Dermis microvascular lymphatic vessel endothelial cell (primary cell): Measurements from ENCODE around the gene GSTT2. TPM values are rescaled to one million over a fixed set of nuclear protein-coding genes. Genes with fewer than 3 reads are reported as not detected.
"Not testable (repeated sequence)": the region's sequence is repeated elsewhere in the genome, so short reads cannot be mapped to it uniquely, and the experiment has no call there.

Source experiments
- DNase-seq, 2 donors: peaks; one replicate each; pipeline versions ENCODE4 v3.0.0 to v3.0.0-alpha.2; 2010; ENCODE audit warnings: low read depth in 2 of 2
- total RNA-seq: library from RNA; depleted of rRNA; stranded (reverse); fragments of >200 nt; gene quantifications from 2 replicates; pipeline ENCODE4 v1.2.1, GENCODE V29; 2014

GSTT2 gene
- 0.13 and 1.1 TPM in 2 replicates for total RNA-seq

DNA sequence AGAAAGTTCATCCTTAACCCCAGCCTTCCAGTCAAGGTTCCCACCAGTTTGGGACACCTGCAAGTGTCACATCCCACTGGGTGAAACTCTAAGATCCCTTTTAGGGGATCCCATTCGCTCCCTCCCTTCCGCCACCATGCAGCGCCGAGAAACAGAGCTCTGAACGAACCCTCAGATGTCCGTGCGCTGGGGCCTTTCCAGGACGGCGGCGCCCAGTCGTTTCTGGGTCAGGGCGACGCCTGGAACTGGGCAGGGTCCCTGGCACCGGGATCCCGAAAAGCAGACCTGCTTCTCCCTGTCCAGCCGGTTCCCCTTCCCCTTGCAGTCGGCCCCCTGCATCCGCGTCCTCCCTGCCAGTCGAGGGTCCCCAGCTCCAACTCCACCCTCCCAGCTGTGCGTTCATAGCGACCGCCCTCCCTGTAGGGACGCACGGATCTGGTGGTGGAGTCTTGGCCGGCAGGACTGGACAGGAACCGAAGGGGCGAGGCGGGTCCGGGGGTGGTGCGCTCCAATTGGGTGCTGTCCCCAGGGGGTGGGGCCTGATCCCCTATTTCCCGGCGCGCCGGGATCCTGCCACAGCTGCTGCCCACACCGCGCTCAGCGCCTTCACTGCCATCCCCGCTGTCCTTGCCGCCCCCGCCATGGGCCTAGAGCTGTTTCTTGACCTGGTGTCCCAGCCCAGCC lies at the start of gene GSTT2:
TSS of gene GSTT2 (plus strand) at position 578 of the 684 bp plus-strand sequence.
- DNase-seq: not testable (repeated sequence)

DNA sequence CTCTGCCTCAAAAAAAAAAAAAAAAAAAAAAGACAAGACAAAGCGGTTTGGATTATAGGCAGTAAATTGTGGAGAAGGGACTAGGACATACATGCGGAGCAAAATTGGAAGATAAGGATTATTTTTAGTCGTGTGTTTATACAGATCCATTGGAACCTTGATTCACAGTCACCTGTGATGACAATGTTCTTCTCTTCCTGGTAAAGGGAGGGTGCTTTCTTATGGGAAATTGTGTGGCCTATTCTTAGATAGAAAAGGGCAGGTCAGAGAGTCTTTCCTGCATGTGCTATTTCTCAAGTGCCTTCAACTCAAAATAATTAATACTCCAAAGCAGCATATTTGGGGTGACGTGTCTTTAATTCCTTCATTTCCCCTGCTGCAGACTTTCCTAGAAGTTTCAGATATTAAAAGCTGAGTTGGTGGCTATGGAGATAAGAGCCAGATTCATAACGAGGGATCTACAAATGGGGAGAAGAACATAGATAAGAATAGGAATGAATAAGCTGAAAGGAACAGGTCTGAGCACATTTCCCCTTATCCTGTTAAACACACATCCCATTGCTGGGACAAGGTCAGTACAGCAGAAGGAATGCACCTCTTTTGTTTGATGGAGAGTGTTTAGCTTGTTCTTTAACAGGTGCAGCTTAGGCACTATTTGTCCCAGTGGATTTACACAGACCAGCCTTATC lies 41.5 kb upstream of the GSTT2 start:
- DNase-seq: peak in 1 of 2 donors; percentile 19

DNA sequence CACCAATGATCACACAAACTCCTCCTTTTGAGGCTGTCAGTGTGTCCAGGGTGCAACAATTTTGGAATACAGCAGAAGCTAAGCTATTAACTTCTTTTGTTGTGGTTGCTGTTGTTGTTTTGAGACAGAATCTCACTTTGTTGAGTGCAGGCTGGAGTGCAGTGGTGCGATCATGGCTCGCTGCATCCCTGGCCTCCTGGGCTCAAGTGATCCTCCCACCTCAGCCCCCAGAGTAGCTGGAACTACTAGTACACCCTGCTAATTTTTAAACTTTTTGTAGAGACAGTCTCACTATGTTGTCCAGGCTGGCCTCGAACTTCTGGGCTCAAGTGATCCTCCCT lies 40.9 kb upstream of the GSTT2 start:
- DNase-seq: no peak

DNA sequence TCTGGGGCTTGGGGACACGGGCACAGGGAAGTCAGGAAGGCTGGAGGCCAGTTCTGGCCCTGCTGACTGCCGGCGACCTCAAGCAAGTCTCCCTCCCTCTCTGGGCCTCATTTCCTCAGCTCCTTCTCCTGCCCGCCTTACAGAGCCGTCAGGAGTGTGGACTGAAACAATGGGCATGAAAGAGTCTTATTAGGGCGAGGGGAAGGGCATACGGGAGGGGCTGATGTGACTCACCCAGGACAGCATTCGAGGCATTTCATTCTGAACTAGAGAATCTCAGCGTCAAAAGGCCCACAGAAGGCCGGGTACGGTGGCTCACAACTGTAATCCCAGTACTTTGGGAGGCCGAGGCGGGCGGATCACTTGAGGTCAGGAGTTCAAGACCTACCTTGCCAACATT lies 39.8 kb upstream of the GSTT2 start:
- not testable (repeated sequence) for DNase-seq

DNA sequence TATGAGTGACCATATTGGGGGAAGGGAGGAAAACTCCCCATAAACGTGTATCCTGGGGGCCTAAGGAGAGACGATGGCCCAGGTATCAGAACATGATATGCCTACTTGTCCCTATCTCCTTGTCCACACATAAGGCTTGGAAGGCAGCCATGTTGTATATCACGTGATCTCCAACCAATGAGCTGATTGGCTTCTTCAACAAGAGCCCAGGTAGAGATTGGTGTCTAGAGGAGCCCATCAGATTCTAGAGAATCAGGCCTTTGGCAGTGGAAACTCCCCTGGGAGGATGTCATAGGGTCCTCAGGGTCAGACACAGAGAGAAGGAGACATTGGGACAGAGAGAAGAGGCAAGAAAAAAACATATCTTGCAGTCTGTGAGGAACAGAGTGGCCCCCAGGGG lies 32.5 kb upstream of the GSTT2 start:
- DNase-seq: not testable (repeated sequence)

DNA sequence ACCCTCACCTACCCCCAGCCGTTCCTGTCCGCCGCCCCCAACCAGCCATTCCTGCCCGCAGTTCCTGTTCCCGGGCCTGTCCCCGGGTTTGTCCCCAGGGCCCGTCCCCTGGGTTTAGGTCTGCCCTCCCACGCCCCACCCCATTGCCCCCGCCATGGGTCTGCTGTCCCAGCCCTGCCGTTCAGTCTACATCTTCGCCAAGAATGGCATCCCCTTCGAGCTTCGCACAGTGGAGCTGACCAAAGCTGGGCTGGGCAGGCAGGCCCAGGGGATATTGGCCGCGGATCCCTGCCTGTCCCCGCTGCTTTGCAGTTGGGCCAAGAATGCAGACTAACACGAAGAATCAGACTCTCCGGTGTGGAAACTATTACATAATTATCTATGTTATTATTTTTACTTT lies 30.2 kb upstream of the GSTT2 start:
- not testable (repeated sequence) for DNase-seq

DNA sequence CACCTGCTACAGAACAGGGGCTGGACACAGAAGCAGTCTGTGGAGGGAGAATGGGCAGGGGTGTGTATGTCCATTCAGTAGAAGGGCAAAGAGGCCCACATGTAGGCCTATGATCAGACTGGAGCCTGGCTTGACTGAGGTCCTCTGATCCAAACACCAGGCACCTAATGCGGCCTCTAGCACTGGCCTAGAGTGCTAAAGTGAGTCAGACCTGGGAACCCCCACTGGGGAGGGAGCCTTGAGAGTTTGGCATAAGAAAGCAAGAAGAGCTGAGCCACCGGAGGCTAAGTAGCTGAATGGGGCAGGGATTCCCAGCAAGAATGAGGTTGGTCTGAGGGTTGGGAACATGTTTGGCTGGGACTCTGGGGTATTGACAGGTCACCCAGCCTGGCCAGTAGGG lies 28.6 kb upstream of the GSTT2 start:
- DNase-seq: not testable (repeated sequence)

DNA sequence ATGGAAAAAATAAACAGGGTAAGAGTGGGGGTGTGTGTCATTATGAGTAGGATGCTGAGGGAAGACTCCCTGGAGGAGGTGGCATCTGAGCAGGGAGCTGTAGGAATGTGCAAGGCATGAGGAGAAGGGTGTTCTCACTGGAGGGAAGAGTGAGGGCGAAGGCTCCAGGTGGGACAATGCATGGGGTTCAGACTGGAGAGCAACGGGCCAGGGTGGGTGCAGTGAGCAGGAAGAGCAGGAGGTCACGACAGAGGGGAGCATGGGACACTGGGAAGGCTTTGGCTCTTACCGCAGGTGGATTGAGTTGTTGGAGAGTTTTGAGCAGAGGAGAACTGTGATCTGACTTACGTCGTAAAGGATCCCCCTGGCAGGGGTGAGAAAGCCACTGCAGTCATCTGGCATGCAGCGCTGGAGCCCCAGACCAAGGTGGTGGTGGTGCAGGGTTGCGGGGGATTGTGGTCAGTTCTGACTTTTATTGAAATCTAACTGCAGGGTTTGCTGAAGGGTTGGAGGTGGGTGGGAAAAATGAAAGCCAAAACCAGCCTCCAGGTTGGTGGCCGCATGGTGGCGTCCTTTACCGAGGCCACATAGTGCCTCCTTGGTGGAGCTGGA lies 27.0 kb upstream of the GSTT2 start:
- DNase-seq: not testable (repeated sequence)

DNA sequence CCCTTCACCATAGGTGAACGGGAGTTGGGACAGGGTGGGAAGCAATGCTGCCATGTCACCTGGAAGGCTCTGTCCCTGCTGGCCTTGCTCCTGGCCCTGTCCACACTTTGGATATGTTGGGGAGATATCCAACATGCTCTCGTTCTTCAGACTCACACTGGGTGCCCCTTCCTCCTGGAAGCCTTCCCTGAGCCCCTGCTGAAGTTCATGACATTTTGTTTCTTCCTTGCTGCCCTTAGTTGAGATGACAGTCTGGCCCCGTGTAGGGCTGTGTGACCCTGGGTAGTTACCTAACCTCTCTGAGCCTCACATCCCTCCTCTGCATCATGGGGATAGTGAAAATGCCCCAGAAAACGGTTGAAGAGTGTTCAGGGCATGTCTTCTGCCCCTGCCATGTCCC lies 26.4 kb upstream of the GSTT2 start:
- not testable (repeated sequence) for DNase-seq

DNA sequence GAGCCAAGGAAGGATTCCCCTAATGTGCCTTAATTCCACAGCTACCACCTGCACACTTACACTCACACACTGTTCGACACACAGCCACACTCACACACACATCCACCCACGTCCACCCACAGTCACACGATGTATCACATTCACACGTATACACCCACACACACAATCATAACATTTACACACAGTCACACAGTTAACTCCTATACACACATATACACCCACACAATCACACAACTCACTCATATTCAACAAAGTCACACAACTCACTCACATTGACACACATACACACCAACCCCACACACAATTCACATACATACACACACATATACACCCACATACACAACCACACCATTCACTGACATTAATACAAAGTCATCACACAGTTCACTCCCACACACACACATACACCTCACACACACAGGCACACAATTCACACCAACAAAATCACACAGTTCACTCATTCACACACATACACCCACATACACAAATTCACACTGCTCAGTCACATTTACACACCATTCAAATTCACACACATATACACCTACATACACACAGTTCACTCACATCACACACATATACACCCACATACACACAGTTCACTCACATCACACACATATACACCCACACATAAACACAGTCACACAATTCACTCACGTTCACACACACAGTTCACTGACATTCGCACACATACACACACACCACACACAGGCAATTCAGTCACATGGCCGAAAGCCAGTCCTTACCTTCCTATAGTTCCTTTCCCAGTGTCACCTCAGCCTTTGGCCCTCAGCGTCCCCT lies 25.5 kb upstream of the GSTT2 start:
- DNase-seq: not testable (repeated sequence)

DNA sequence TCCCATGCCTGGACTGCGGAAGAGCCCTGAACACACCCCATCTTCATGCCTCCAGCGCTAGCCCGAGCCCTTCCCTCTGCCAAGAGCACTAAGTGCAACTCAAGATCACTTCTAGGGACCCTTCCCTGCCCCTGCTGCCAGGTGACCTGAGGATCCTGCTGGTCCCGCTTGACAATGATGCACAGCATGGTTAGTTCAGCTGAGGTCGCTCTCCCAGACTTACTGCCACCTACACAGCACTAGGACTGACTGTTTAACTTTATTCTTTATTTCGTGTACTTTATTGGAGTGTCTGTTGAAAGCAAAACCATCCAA lies 25.0 kb upstream of the GSTT2 start:
- not testable (repeated sequence) for DNase-seq

DNA sequence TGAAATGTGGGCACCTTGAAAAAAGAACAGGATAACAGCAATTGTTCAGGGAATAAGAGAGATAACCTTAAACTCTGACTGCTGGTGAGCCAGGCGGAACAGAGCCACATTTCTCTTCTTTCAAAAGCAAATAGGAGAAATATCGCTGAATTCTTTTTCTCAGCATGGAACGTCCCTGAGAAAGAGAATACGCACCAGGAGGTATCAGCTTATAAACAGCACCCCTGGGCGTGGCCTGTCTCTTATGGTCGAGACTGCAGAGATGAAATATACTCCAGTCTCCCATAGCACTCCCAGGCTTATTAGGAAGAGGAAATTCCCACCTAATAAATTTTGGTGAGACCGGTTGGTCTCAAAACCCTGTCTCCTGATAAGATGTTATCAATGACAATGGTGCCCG lies 24.0 kb upstream of the GSTT2 start:
- DNase-seq: not testable (repeated sequence)

DNA sequence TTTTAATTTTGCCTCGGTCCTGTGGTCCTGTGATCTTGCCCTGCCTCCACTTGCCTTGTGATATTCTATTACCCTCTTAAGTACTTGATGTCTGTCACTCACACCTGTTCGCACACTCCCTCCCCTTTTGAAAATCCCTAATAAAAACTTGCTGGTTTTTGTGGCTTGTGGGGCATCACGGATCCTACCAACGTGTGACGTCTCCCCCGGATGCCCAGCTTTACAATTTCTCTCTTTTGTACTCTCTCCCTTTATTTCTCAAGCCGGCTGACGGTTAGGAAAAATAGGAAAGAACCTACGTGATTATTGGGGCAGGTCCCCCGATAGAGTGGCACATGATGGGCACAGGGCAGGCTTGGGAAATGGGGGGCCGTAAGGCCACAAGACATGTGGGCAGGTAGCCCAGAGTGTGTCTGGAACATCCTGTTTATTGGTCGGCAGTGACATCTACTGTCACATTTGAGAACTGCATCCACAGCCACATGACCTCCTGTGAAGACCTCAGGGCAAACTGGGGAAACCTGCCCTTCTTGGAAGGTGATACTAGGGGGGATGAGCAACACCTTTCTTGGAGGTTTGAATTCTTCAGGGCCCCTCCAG lies 23.5 kb upstream of the GSTT2 start:
- DNase-seq: peak; percentile 66 to 70

DNA sequence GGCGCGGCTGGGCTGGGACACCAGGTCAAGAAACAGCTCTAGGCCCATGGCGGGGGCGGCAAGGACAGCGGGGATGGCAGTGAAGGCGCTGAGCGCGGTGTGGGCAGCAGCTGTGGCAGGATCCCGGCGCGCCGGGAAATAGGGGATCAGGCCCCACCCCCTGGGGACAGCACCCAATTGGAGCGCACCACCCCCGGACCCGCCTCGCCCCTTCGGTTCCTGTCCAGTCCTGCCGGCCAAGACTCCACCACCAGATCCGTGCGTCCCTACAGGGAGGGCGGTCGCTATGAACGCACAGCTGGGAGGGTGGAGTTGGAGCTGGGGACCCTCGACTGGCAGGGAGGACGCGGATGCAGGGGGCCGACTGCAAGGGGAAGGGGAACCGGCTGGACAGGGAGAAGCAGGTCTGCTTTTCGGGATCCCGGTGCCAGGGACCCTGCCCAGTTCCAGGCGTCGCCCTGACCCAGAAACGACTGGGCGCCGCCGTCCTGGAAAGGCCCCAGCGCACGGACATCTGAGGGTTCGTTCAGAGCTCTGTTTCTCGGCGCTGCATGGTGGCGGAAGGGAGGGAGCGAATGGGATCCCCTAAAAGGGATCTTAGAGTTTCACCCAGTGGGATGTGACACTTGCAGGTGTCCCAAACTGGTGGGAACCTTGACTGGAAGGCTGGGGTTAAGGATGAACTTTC lies 18.7 kb upstream of the GSTT2 start, which contains the start of gene GSTT2B:
TSS of gene GSTT2B (minus strand) at position 112 of the 688 bp plus-strand sequence. CDS start at position 48, 64 bp downstream.
- not testable (repeated sequence) for DNase-seq

DNA sequence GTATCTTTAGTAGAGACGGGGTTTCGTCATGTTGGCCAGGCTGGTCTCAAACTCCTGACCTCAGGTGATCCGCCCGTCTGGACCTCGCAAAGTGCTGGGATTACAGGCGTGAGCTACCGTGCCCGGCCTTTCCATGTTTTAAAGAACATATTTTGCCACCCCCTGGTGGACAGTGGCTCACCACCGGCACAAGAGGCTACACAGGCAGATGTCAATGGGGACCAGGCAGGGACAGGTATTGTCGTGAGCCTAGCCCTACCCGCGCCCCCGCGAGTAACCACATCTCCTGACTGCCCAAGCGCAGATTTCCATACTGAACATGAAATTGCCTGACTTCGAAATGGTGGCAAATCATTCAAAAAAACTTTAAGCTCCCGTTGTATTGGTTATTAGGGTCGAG lies 13.8 kb upstream of the GSTT2 start:
- DNase-seq: not testable (repeated sequence)

DNA sequence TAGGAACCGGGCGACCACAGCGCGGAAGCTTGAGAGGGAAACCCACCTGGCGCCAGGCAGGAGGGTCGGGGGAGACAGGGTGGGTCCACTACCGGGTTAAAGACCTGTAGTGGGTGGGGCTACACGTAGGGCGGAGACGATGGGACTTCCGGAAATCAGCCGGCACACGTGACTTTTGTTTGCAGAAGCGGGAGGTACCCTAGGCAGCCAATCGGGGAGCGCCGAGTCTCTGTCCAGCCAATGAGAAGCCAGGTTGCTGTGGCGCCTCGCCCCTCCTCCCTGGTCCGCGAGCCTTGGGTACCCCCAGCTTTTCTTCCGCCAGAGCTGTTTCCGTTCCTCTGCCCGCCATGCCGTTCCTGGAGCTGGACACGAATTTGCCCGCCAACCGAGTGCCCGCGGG lies 13.4 kb upstream of the GSTT2 start, which contains the start of gene DDTL:
TSS of gene DDTL (plus strand) at position 321 of the 400 bp plus-strand sequence. CDS start at position 348, 27 bp downstream.
- DNase-seq: not testable (repeated sequence)

DNA sequence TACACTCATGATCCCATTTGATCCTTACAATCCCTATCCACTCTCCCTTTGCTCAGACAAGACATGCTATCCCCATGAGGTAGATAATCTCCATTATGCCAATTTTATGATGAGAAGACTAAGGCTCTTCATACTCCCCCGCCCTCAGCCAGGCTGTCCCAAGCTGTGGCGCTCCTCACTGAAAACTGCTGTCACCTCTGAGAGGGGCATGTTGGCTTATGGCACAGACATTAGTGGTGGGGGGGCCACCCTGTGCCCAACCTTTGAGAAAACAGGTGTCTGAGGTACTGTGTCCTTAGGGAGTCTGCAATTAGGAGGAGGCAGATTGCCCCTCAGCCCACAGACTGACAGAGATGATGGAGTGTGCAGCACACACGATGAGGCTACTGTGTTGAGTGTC lies 10.9 kb upstream of the GSTT2 start:
- no peak for DNase-seq

DNA sequence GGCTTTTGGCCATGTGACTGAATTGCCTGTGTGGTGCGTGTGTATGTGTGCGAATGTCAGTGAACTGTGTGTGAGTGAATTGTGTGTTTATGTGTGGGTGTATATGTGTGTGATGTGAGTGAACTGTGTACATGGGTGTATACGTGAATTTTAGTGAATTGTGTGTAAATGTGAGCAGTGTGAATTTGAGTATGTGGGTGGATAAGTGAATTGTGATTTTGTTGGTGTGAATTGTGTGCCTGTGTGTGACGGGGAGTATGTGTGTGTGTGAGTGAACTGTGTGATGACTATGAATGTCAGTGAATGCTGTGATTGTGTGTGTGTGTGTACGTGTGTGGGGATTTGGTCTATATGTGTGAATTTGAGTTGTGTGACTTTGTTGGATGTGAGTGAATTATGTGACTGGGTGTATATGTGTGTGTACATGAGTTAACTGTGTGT lies 9.7 kb upstream of the GSTT2 start:
- no peak for DNase-seq

DNA sequence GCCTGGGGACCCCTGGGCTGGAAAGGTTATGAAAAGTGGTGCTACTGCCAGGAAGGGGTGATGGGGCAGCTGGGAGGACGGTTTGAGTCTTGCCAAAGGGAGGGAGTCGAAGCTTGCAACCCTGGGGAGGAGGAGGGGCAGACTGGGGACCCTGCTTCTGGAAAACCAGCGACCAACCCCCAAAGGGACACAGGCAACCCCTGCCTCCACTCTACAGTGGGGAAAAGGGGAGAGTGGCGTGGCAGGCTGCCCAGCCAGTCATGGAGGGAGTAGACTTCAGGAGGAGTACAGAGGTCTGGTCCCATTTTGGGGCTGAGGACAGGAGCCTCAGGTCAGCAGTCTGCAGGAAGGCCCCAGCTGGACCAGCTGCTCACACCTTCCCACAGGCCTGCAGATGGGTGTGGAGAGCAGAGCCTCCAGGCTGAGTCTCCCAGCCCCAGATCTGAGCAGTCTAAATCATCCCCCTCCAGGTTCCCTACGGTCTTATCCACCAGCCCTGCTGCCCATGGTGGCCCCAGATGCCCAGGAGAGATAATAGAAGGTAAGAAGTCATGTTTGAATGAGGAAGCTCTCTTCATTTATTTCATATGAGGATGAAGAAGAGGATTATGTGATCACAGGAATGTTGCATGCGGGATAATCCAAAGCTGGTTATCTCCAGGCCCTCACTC lies 9.0 kb upstream of the GSTT2 start:
- DNase-seq: no peak

DNA sequence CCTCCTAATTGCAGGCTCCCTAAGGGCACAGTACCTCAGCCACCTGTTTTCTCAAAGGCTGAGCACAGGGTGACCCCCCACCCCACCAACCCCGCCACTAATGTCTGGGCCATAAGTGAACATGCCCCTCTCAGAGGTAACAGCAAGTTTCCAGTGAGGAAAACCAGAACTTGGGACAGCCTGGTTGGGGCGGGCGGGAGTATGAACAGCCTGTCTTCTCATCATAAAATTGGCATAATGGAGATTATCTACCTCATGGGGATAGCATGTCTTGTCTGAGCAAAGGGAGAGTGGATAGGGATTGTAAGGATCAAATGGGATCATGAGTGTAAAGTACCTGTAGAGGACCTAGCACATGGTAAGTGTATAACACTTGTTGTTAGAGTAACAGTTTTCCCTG lies 8.0 kb upstream of the GSTT2 start:
- DNase-seq: not testable (repeated sequence)
